ENCODE measurements around the gene GNPTAB.

The GNPTAB gene

GRCh38 chr12:101829639-101830366 lies 956 bp downstream of the GNPTAB start:
- no peak for DNase-seq (ENCODE audit: extremely low spot score)
- POLR2A ChIA-PET: interaction anchor here (0.9 to 1.5 kb wide), 2 partner anchors 13 to 56 kb away, joined by 3 to 5 read pairs; no protein-coding TSS in a partner anchor
- TF ChIP-seq L3MBTL2 (conservative IDR thresholded peaks at IDR 0.05) (no peak), LEF1 (IDR thresholded peaks at IDR 0.05; ENCODE audit: borderline replicate concordance) (no peak), HDGF (IDR thresholded peaks at IDR 0.05; ENCODE audit: borderline replicate concordance) (no peak), NFRKB (IDR thresholded peaks at IDR 0.05) (no peak)
- CTCF ChIA-PET: interaction anchor here (0.5 to 2.2 kb wide), 13 partner anchors 8 to 422 kb away, joined by 3 to 15 read pairs (median 3); partner anchors contain the start of gene ARL1

GRCh38 chr12:101828463-101829196 lies 2.1 kb downstream of the GNPTAB start:
- TF ChIP-seq ARNT (IDR thresholded peaks at IDR 0.05) (no peak), SP1 (IDR thresholded peaks at IDR 0.05) (no peak), HDGF (IDR thresholded peaks at IDR 0.05; ENCODE audit: borderline replicate concordance) (no peak), PKNOX1 (IDR thresholded peaks at IDR 0.05) (no peak), BHLHE40 (IDR thresholded peaks at IDR 0.05; ENCODE audit: borderline replicate concordance) (no peak), FOXK2 (IDR thresholded peaks at IDR 0.05) (no peak), SUZ12 (IDR thresholded peaks at IDR 0.05) (no peak), ZNF384 (IDR thresholded peaks at IDR 0.05) (no peak), FOXA1 (IDR thresholded peaks at IDR 0.05) (no peak), CTBP1 (IDR thresholded peaks at IDR 0.05; ENCODE audit: borderline replicate concordance) (no peak), L3MBTL2 (conservative IDR thresholded peaks at IDR 0.05) (no peak), NFRKB (IDR thresholded peaks at IDR 0.05) (no peak), LEF1 (IDR thresholded peaks at IDR 0.05; ENCODE audit: borderline replicate concordance) (no peak)
- DNase-seq (ENCODE audit: extremely low spot score): no peak
- ChIA-PET POLR2A (interaction anchor here (0.8 kb wide), 1 partner anchor 38 kb away, joined by 3 read pairs; no protein-coding TSS in a partner anchor), CTCF (interaction anchor here (0.6 to 1.0 kb wide), 2 partner anchors 11 to 12 kb away, joined by 3 read pairs; no protein-coding TSS in a partner anchor)

GRCh38 chr12:101826766-101827368 lies 3.9 kb downstream of the GNPTAB start:
- ChIA-PET CTCF (interaction anchor here (0.6 to 0.7 kb wide), 3 partner anchors 29 to 444 kb away, joined by 3 to 4 read pairs (median 3); no protein-coding TSS in a partner anchor), POLR2A (no interaction called here)
- TF ChIP-seq FOXA1 (IDR thresholded peaks at IDR 0.05): no peak
- TF ChIP-seq BHLHE40 (IDR thresholded peaks at IDR 0.05; ENCODE audit: borderline replicate concordance): no peak
- TF ChIP-seq SP1 (IDR thresholded peaks at IDR 0.05): no peak
- TF ChIP-seq ZNF384 (IDR thresholded peaks at IDR 0.05): peak; percentile 74
- TF ChIP-seq FOXK2 (IDR thresholded peaks at IDR 0.05): no peak
- no peak for DNase-seq (ENCODE audit: extremely low spot score)

GRCh38 chr12:101824831-101825230 lies 5.9 kb downstream of the GNPTAB start:
- TF ChIP-seq ZNF384 (IDR thresholded peaks at IDR 0.05) (no peak), CTBP1 (IDR thresholded peaks at IDR 0.05; ENCODE audit: borderline replicate concordance) (no peak), ARNT (IDR thresholded peaks at IDR 0.05) (no peak), ELF4 (IDR thresholded peaks at IDR 0.05) (no peak), PKNOX1 (IDR thresholded peaks at IDR 0.05) (no peak), TARDBP (IDR thresholded peaks at IDR 0.05) (no peak), HDGF (IDR thresholded peaks at IDR 0.05; ENCODE audit: borderline replicate concordance) (no peak), FOXA1 (IDR thresholded peaks at IDR 0.05) (no peak), LEF1 (IDR thresholded peaks at IDR 0.05; ENCODE audit: borderline replicate concordance) (no peak), SP1 (IDR thresholded peaks at IDR 0.05) (no peak), FOXM1 (IDR thresholded peaks at IDR 0.05; ENCODE audit: borderline replicate concordance) (no peak), SUZ12 (IDR thresholded peaks at IDR 0.05) (no peak), FOXK2 (IDR thresholded peaks at IDR 0.05) (no peak), BHLHE40 (IDR thresholded peaks at IDR 0.05; ENCODE audit: borderline replicate concordance) (no peak), L3MBTL2 (conservative IDR thresholded peaks at IDR 0.05) (no peak), NFRKB (IDR thresholded peaks at IDR 0.05) (no peak)
- ChIA-PET POLR2A (interaction anchor here (0.5 kb wide), 1 partner anchor 16 kb away, joined by 3 read pairs; no protein-coding TSS in a partner anchor), CTCF (no interaction called here)
- no peak for DNase-seq (ENCODE audit: extremely low spot score)

- CTCF ChIA-PET: interaction anchor here (0.7 to 1.6 kb wide), 4 partner anchors 13 to 115 kb away, joined by 3 to 9 read pairs (median 4); no protein-coding TSS in a partner anchor
- DNase-seq (ENCODE audit: extremely low spot score): peak; percentile 61
- POLR2A ChIA-PET: no interaction called here
- TF ChIP-seq PKNOX1 (IDR thresholded peaks at IDR 0.05) (peak; percentile 84), HDGF (IDR thresholded peaks at IDR 0.05; ENCODE audit: borderline replicate concordance) (no peak), SP1 (IDR thresholded peaks at IDR 0.05) (no peak)
Observed at GRCh38 chr12:101823891-101824290, 6.9 kb downstream of the GNPTAB start.

GRCh38 chr12:101823039-101823438 lies 7.7 kb downstream of the GNPTAB start:
- POLR2A ChIA-PET: no interaction called here
- DNase-seq (ENCODE audit: extremely low spot score): no peak
- TF ChIP-seq FOXM1 (IDR thresholded peaks at IDR 0.05; ENCODE audit: borderline replicate concordance) (no peak), TARDBP (IDR thresholded peaks at IDR 0.05) (no peak), BHLHE40 (IDR thresholded peaks at IDR 0.05; ENCODE audit: borderline replicate concordance) (no peak), FOXA1 (IDR thresholded peaks at IDR 0.05) (no peak), HDGF (IDR thresholded peaks at IDR 0.05; ENCODE audit: borderline replicate concordance) (no peak), NFRKB (IDR thresholded peaks at IDR 0.05) (no peak), ELF4 (IDR thresholded peaks at IDR 0.05) (no peak), SP1 (IDR thresholded peaks at IDR 0.05) (no peak), L3MBTL2 (conservative IDR thresholded peaks at IDR 0.05) (no peak), FOXK2 (IDR thresholded peaks at IDR 0.05) (no peak), ZNF384 (IDR thresholded peaks at IDR 0.05) (no peak), ARNT (IDR thresholded peaks at IDR 0.05) (no peak), PKNOX1 (IDR thresholded peaks at IDR 0.05) (no peak)
- CTCF ChIA-PET: interaction anchor here (1.1 to 1.6 kb wide), 3 partner anchors 12 to 17 kb away, joined by 4 to 9 read pairs (median 5); no protein-coding TSS in a partner anchor
